Suppressor macrophage treated with lipopolysaccharide for 1 hour (primary cell): ENCODE results near the gene SPOCK1.
A peak's percentile ranks its signal among the peaks of the same experiment; 100 is the strongest.

Experiments
- DNase-seq, 3 donors: peaks; one replicate each; pipeline ENCODE4 v3.0.0-alpha.2; 2020 to 2022

The SPOCK1 gene

DNA sequence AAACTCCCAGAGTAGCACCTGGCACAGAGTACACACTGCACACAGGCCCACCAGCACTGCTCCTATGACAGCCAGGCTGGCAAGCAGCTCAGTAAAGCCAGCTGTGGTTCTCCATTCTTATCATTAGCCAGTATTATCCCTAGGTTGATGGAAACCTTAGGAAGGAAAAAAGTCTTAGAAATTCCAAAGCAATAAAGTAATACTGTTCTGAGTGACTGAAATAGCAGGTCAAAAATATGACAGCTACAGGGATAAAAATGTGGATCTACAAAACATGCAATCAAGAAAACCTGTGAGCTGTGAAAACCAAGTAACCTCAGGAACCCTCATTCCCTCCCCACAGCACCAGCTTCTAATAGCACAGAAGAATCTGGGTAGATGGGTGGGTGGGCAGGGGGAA, 403.5 kb downstream of the SPOCK1 start:
- DNase-seq: no peak

- no peak for DNase-seq
These were observed 406.3 kb downstream of the SPOCK1 start for GRCh38 chr5:137092831-137093230.

GRCh38 chr5:137091472-137091871, 407.7 kb downstream of the SPOCK1 start:
- DNase-seq: no peak

- DNase-seq: no peak
These were observed 408.4 kb downstream of the SPOCK1 start for GRCh38 chr5:137090721-137091120.

DNA sequence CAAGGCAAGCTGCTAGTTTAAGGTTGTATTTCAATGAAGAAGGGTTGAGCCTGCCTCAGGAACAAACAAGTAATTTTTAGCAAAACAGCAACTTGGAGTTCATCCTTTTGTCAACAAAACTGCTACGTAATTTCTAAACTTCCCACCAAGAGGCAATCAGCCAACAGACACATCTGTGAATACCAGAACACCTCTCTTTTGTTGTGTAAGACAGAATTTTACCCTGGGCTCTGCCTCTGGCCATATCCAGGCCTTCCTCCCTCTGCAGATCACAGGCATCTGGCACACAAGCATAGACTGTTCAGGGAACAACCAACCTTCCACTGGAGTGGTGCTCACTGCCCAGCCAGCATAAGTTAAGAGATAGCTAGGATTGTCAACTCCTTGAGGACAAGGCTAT, 409.0 kb downstream of the SPOCK1 start:
- DNase-seq: no peak

GRCh38 chr5:137088175-137088574, 411.0 kb downstream of the SPOCK1 start:
- no peak for DNase-seq

DNA sequence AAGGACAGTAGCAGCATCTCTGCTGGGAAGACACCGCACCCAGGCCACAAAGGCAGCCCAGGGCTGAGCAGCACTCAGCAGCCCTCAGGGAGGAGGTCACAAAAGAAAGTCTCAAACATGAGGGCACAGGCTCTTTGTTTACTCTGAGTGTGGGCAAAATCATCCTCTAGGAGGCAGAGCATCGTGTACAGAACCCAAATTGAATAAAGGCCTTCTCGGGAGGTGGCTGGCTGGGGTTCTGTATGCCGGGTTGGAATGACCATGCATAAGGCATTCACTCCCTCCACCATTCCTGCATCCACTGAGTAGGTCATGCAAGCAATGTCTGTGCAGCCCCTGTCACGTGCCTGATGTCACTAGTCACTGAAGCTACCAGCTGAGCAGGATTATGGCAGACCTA, 412.8 kb downstream of the SPOCK1 start:
- no peak for DNase-seq

- DNase-seq: no peak
These were observed 413.9 kb downstream of the SPOCK1 start for GRCh38 chr5:137085206-137085605.

GRCh38 chr5:137084016-137084415, 415.1 kb downstream of the SPOCK1 start:
- no peak for DNase-seq

DNA sequence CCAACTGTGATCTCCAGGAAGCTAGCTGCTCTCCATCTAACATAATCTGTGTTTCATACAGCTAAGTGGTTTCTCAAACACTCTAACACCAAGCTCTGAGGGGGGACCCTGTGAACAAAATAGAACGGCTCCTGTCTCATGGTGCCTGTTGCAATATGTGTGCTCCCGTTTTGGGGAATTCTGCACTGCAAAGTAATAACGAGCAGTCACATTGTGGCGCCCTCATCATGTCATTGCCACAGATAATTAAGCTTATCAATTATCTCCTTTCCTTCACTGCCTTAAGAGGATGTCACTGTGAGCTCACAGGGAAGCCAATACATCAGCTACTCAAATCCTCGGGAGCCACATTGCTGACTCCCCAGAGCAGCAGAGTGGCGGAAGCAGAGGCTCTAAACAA, 416.2 kb downstream of the SPOCK1 start:
- DNase-seq: no peak

DNA sequence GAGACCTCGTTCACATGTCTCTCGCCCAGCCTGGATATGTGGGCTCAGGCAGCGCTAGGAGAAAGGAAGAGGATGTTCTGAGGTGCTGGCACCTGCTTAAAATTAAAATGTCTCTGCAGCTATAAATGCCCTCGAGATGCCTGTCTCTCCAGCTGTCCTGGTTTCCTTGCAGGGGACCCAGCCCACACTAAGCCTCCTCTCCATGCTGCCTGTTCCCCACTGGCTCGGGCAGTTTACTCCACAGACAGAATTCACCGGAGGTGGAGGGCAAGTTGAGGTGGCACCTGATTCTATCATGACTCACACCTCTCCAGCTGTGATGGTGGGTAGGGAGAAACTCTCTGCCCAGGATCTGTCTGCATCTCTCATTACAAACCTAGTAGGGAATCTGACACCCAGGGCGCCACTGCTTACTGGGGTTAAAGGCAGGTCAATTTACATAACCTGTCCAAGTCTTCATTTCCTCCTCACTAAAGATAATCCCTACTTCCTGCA, 420.9 kb downstream of the SPOCK1 start:
- no peak for DNase-seq

DNA sequence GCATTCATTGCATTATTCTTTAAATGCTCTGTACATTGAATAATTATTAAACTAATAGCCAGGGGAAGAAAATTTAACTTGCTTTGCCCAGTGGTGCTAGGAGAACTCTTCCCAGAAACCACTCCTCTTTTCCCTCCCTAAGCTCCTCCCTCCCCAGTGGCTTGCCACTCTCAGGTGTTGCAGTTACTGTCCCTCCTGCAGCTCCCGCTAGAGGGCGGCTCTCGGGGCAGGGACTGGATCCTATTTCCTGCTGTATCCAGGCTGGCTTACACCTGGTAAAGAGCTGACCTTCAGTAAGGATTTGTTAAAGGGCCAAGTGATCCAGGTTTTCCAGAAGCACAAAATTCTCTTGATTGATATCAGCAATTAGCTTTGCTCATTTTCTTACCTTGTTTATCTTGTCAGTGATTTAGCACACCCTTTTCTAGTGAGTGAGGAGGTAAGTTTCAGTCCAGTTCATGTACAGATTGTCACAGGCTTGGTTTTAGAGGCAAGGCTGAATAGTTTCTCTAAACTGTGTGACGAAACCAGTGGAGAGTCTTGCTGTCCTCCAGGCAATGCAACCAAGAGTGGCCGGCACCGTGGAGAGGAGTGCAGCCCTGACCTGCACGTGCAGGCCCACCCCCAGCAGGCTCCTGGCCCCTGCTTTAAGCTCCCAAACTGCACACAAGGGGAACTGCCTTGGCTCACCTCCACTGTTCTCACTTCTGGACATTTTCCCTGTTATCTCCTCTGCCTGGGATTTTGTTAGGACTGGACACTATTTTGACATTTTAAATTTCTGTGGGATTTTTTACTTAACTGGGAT, 423.8 kb downstream of the SPOCK1 start:
- DNase-seq: peak in 2 of 3 donors; percentile 7 to 22

- DNase-seq: no peak
These were observed 425.9 kb downstream of the SPOCK1 start for GRCh38 chr5:137073189-137073588.

- DNase-seq: no peak
These were observed 426.6 kb downstream of the SPOCK1 start for GRCh38 chr5:137072361-137073115.

GRCh38 chr5:137071931-137072330, 427.2 kb downstream of the SPOCK1 start:
- no peak for DNase-seq

- DNase-seq: no peak
These were observed 427.6 kb downstream of the SPOCK1 start for GRCh38 chr5:137071526-137071925.

GRCh38 chr5:137070521-137070920, 428.6 kb downstream of the SPOCK1 start:
- no peak for DNase-seq

- DNase-seq: no peak
These were observed 429.8 kb downstream of the SPOCK1 start for GRCh38 chr5:137069358-137069757.

GRCh38 chr5:137061382-137061781, 437.7 kb downstream of the SPOCK1 start:
- DNase-seq: no peak

DNA sequence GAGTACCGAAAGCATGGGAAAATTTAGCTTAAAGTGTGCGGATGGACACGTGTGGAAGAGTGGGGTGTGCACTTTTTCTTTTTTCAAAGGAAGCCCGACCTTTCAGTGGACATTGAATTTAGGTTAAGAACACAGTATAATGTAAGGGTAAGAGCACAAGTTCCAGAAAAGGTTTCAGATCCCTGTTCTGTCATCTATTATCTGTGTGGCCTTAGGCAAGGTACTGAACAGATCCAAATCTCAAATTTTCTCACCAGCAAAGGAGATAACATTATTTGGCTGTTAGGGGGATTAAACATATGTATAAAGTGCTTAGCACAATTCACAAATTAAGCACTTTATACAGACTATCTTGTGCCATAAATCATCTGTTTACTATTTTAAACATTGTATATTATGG, 441.0 kb downstream of the SPOCK1 start:
- no peak for DNase-seq

GRCh38 chr5:137056676-137057075, 442.4 kb downstream of the SPOCK1 start:
- no peak for DNase-seq

GRCh38 chr5:137055271-137055872, 443.8 kb downstream of the SPOCK1 start:
- no peak for DNase-seq

DNA sequence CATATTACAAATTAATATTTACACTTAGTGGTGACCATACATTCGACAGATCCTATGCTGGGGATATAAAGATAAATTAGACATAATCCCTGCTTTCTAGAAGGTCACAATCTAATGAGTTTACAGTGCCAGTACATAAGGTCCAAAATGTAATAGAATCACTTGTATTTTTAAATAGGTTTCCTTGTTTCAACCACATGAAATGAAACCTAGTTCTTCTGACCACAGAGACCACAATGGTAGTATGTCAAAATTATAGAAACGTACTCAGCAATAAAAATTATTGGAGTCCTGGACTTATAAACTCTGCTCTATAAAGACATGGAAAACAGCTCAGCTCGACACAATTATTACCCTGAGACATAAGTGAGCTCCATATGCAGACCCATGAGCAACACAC, 444.3 kb downstream of the SPOCK1 start:
- DNase-seq: no peak

- DNase-seq: no peak
These were observed 444.8 kb downstream of the SPOCK1 start for GRCh38 chr5:137054335-137054734.
